PFSK-1 (cell line): Measurements from ENCODE around the gene TOLLIP.

Experiments
- POLR2AphosphoS5 ChIP-seq: IDR thresholded peaks from 2 replicates; pipeline ENCODE4 v1.6.1; 2012; ENCODE audit warnings: low read depth, mild to moderate bottlenecking, control low read depth, low read length, moderate library complexity
- REST ChIP-seq, 2 experiments: IDR thresholded peaks; 2 replicates each; pipeline versions ENCODE4 v1.6.1 to v1.8.0; 2011 to 2012; ENCODE audit warnings: low read depth in 2 of 2, low read length in 2 of 2, control low read depth in 1 of 2, inconsistent platforms in 1 of 2, mild to moderate bottlenecking in 1 of 2, moderate library complexity in 1 of 2; ENCODE audit not compliant: insufficient read depth in 1 of 2
- SIN3A ChIP-seq: IDR thresholded peaks from 2 replicates; pipeline ENCODE4 v1.6.1; 2012; ENCODE audit warnings: mild to moderate bottlenecking, low read length, moderate library complexity, borderline replicate concordance; ENCODE audit not compliant: insufficient read depth
- TAF1 ChIP-seq: IDR thresholded peaks from 2 replicates; pipeline ENCODE4 v1.6.1; 2012; ENCODE audit warnings: low read length, control low read depth, borderline replicate concordance; ENCODE audit not compliant: insufficient read depth

GRCh38 chr11:1304380-1304779, 5.1 kb downstream of the TOLLIP start:
- no peak for TF ChIP-seq POLR2AphosphoS5
- TF ChIP-seq SIN3A, result no peak
- no peak for TF ChIP-seq TAF1
- no peak for TF ChIP-seq REST (IDR thresholded peaks at IDR 0.05; ENCODE audit: insufficient read depth in 1 of 2, low read depth in 2 of 2, low read length in 2 of 2)
